MCF 10A (cell line): ENCODE measurements around the gene RIPOR1. TPM values are rescaled to one million over a fixed set of nuclear protein-coding genes. Genes with fewer than 3 reads are reported as not detected.

Experiments used
- BruUV-seq: library from RNA; stranded (reverse); fragments of 400-500 nt; replicated peaks from 2 replicates; lab custom pipeline; 2021; lab: Mats Ljungman, UMichigan
- CTCF ChIA-PET: fragments of 300-600 bp; sonication (Branson Sonifier 250); formaldehyde crosslinking; extraction: SDS; loops from one replicate; lab custom pipeline; 2021; ENCODE audit warnings: antibody characterized with exemption, inconsistent platforms; lab: Yijun Ruan, JAX
- POLR2A ChIA-PET: fragments of 300-600, 350-650 bp; sonication (Branson Sonifier 250); formaldehyde crosslinking; extraction: SDS; loops from one replicate; lab custom pipeline; 2020; ENCODE audit warnings: antibody characterized with exemption, inconsistent platforms; lab: Yijun Ruan, JAX
- DNase-seq: peaks from one replicate; pipeline ENCODE4 v3.0.0-alpha.2; 2018; ENCODE audit not compliant: unreplicated experiment
- H3K27ac Mint-ChIP-seq: one replicate; pipeline ENCODE4 v1.8.0; 2022; ENCODE audit warnings: mild to moderate bottlenecking, low read depth, mixed read lengths; ENCODE audit not compliant: unreplicated experiment
- H3K27me3 Mint-ChIP-seq: one replicate; pipeline ENCODE4 v1.8.0; 2022; ENCODE audit warnings: mixed read lengths; ENCODE audit not compliant: insufficient read depth, unreplicated experiment
- H3K36me3 Mint-ChIP-seq: one replicate; pipeline ENCODE4 v1.8.0; 2022; ENCODE audit warnings: mild to moderate bottlenecking, moderate library complexity, mixed read lengths; ENCODE audit not compliant: insufficient read depth, unreplicated experiment
- H3K4me1 Mint-ChIP-seq: one replicate; pipeline ENCODE4 v1.8.0; 2022; ENCODE audit warnings: mixed read lengths; ENCODE audit not compliant: insufficient read depth, unreplicated experiment
- H3K4me3 Mint-ChIP-seq: one replicate; pipeline ENCODE4 v1.8.0; 2022; ENCODE audit warnings: mild to moderate bottlenecking, moderate library complexity, mixed read lengths; ENCODE audit not compliant: unreplicated experiment
- H3K9me3 Mint-ChIP-seq: one replicate; pipeline ENCODE4 v1.8.0; 2022; ENCODE audit warnings: mixed read lengths; ENCODE audit not compliant: unreplicated experiment
- intact Hi-C: fragments of 100-400 bp; cut with micrococcal nuclease; formaldehyde crosslinking; loops from 2 replicates; pipeline ENCODE4 v1.14.1; 2022
- total RNA-seq: library from RNA; stranded (reverse); gene quantifications from 2 replicates; pipeline ENCODE4 v1.2.3, GENCODE V29; 2022
- TF ChIP-seq, protein P1 (sequence below): fragments of 200-600 bp; IDR thresholded peaks from one replicate; pipeline ENCODE4 v1.8.0; 2022; ENCODE audit warnings: antibody characterized with exemption, mild to moderate bottlenecking; ENCODE audit not compliant: unreplicated experiment

RIPOR1 gene
- total RNA-seq, 1 experiment from 2014 or later = 43.2 TPM

GRCh38 chr16:67562918-67563707, 34.5 kb downstream of the RIPOR1 start:
- no TSS peak for BruUV-seq
- POLR2A ChIA-PET = interaction anchor here (0.8 to 2.8 kb wide), 19 partner anchors 9 to 403 kb away, joined by 3 to 23 read pairs (median 5); partner anchors contain the start of genes ACD, ENKD1, FBXL8 and RANBP10
- Mint-ChIP-seq H3K9me3 (no peaks in the 10 kb centered on the region), H3K36me3 (peaks cover 6% of the 10 kb centered on the region), H3K27ac (peak overlapping the region; percentile 81), H3K27me3 (no peaks in the 10 kb centered on the region), H3K4me3 (peak overlapping the region; percentile 88), H3K4me1 (peaks cover 7% of the 10 kb centered on the region)
- intact Hi-C loops = loop anchor here (1.0 to 5.0 kb wide), 4 partner anchors 16 to 105 kb away; no protein-coding TSS in a partner anchor
- DNase-seq = peak; percentile 48
- CTCF ChIA-PET = interaction anchor here (0.6 to 4.6 kb wide), 20 partner anchors 9 to 1183 kb away, joined by 3 to 50 read pairs (median 4); partner anchors contain the start of genes ACD, ATP6V0D1 and PARD6A
- TF ChIP-seq, protein P1, sequence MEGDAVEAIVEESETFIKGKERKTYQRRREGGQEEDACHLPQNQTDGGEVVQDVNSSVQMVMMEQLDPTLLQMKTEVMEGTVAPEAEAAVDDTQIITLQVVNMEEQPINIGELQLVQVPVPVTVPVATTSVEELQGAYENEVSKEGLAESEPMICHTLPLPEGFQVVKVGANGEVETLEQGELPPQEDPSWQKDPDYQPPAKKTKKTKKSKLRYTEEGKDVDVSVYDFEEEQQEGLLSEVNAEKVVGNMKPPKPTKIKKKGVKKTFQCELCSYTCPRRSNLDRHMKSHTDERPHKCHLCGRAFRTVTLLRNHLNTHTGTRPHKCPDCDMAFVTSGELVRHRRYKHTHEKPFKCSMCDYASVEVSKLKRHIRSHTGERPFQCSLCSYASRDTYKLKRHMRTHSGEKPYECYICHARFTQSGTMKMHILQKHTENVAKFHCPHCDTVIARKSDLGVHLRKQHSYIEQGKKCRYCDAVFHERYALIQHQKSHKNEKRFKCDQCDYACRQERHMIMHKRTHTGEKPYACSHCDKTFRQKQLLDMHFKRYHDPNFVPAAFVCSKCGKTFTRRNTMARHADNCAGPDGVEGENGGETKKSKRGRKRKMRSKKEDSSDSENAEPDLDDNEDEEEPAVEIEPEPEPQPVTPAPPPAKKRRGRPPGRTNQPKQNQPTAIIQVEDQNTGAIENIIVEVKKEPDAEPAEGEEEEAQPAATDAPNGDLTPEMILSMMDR = no peak

GRCh38 chr16:67563708-67564468, 35.3 kb downstream of the RIPOR1 start:
- intact Hi-C loops = loop anchor here (2.0 to 5.0 kb wide), 2 partner anchors 43 to 78 kb away; no protein-coding TSS in a partner anchor

GRCh38 chr16:67565470-67566100, 37.0 kb downstream of the RIPOR1 start:
- no peaks in the 10 kb centered on the region for H3K36me3 Mint-ChIP-seq
- no peak overlapping the region for H3K4me3 Mint-ChIP-seq
- H3K9me3 Mint-ChIP-seq = no peaks in the 10 kb centered on the region
- no peak for DNase-seq
- BruUV-seq = no TSS peak
- ChIA-PET POLR2A (no interaction called here), CTCF (interaction anchor here (0.5 to 0.8 kb wide), 4 partner anchors 19 to 107 kb away, joined by 3 to 4 read pairs (median 4); no protein-coding TSS in a partner anchor)
- H3K4me1 Mint-ChIP-seq = peaks cover 7% of the 10 kb centered on the region
- intact Hi-C loops = no loop called here
- no peaks in the 10 kb centered on the region for H3K27me3 Mint-ChIP-seq
- TF ChIP-seq, protein P1 = no peak
- no peak overlapping the region for H3K27ac Mint-ChIP-seq

More at GRCh38 chr16:67563708-67564468, 35.3 kb downstream of the RIPOR1 start:
- CTCF ChIA-PET = interaction anchor here (0.6 to 4.6 kb wide), 16 partner anchors 12 to 1182 kb away, joined by 3 to 50 read pairs (median 4); partner anchors contain the start of genes ACD, ATP6V0D1 and PARD6A
- POLR2A ChIA-PET = interaction anchor here (0.6 to 2.4 kb wide), 21 partner anchors 8 to 498 kb away, joined by 3 to 13 read pairs (median 5); partner anchors contain the start of genes ACD, ENKD1, RANBP10 and TSNAXIP1
- BruUV-seq = TSS peak; percentile 62
- TF ChIP-seq, protein P1 = no peak
- no peaks in the 10 kb centered on the region for H3K9me3 Mint-ChIP-seq
- H3K27ac Mint-ChIP-seq = peak overlapping the region; percentile 81
- no peaks in the 10 kb centered on the region for H3K27me3 Mint-ChIP-seq
- DNase-seq = peak; percentile 95
- peak overlapping the region; percentile 88 for H3K4me3 Mint-ChIP-seq
- peaks cover 7% of the 10 kb centered on the region for H3K4me1 Mint-ChIP-seq
- H3K36me3 Mint-ChIP-seq = peaks cover 6% of the 10 kb centered on the region
